ENCODE data around the gene ENTPD1. TPM values are rescaled to one million over a fixed set of nuclear protein-coding genes. Genes with fewer than 3 reads are reported as not detected.

Gene ENTPD1
- total and polyA plus RNA-seq, 9 of the 15 experiments (the other 6 are each of a cell fraction or from before 2014, with no cell fraction given), result 0.07 to 1.5 (median 0.37) TPM

DNA sequence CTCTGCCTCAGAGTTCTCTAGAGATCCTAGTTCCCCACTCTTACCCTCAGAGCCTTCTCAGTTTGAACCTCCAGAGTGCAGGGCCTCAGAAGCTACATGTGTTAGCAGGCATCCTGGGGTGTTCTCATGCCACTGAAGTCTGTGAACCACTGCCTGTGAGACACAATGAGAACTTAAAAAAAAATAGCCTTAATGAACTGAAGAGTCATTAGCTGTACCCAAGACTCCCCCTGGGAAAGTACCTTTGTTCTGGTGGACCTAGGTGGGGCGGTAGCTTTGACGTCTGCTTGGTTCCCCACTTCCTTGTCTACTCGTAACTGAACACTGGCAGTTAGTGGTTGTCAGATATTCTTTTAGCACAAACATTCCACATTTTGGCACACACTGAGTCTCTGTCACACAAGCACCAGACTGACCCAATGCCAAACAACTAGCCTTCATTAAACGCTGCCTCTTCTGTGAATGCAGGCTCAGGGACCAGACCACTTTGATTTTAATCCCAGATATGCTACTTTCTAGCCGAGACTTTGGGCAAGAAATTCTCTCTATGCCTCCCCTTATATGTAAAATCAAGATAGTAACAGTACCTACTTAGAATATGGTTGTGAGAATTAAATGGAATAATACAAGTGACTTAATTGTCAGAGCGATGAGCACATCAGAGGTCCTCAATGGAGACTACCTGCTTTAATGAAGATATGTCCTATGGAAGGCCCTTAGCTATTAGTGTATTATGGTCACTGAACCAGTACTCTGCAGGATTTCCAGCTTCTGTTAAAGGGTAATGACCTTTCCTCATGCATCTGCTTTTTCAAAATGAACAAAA is 76.5 kb downstream of the ENTPD1 start:
- DNase-seq (ENCODE audit: extremely low read depth in 1 of 4, low spot score in 3 of 4), result no peak
- H4K20me1 ChIP-seq (replicated peaks; ENCODE audit: control insufficient read depth, insufficient read depth, low read length), result no peaks in the 10 kb centered on the region
- no peaks in the 10 kb centered on the region for H3K36me3 ChIP-seq (ENCODE audit: control insufficient read depth, insufficient read depth, low read length)
- H3K4me3 ChIP-seq, result no peak overlapping the region
- no peak overlapping the region for H2AFZ ChIP-seq (ENCODE audit: low read depth, low read length)
- no peak for ATAC-seq
- H3K79me2 ChIP-seq (ENCODE audit: control insufficient read depth, insufficient read depth, low read length), result no peaks in the 10 kb centered on the region
- no peak overlapping the region for H3K9ac ChIP-seq (ENCODE audit: insufficient read depth in 1 of 2, low read depth in 2 of 2, low read length in 2 of 2)
- TF ChIP-seq ZNF780A (CRISPR knock-in tag; IDR thresholded peaks at IDR 0.05) (no peak), MCM5 (IDR thresholded peaks at IDR 0.05; ENCODE audit: low read depth) (no peak), HDAC1 (IDR thresholded peaks at IDR 0.05) (no peak)
- TF ChIP-seq, protein P1, sequence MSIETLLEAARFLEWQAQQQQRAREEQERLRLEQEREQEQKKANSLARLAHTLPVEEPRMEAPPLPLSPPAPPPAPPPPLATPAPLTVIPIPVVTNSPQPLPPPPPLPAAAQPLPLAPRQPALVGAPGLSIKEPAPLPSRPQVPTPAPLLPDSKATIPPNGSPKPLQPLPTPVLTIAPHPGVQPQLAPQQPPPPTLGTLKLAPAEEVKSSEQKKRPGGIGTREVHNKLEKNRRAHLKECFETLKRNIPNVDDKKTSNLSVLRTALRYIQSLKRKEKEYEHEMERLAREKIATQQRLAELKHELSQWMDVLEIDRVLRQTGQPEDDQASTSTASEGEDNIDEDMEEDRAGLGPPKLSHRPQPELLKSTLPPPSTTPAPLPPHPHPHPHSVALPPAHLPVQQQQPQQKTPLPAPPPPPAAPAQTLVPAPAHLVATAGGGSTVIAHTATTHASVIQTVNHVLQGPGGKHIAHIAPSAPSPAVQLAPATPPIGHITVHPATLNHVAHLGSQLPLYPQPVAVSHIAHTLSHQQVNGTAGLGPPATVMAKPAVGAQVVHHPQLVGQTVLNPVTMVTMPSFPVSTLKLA (conservative IDR thresholded peaks at IDR 0.05), result no peak
- TF ChIP-seq, protein P2, sequence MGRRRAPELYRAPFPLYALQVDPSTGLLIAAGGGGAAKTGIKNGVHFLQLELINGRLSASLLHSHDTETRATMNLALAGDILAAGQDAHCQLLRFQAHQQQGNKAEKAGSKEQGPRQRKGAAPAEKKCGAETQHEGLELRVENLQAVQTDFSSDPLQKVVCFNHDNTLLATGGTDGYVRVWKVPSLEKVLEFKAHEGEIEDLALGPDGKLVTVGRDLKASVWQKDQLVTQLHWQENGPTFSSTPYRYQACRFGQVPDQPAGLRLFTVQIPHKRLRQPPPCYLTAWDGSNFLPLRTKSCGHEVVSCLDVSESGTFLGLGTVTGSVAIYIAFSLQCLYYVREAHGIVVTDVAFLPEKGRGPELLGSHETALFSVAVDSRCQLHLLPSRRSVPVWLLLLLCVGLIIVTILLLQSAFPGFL (CRISPR knock-in tag; IDR thresholded peaks at IDR 0.05), result no peak
- in situ Hi-C loops (cut with MboI), result loop anchor here (25.0 kb wide), 1 partner anchor 445 kb away; no protein-coding TSS in a partner anchor
- H3K4me2 ChIP-seq (ENCODE audit: insufficient read depth, low read length), result no peak overlapping the region
- WGBS (ENCODE audit: insufficient coverage, low coverage, missing lambda C conversion rate), result 7% methylated on average over 6 of the region's 6 CpGs
- FAIRE-seq, result no peak
- BruUV-seq (replicated peaks), result no TSS peak
- no peak overlapping the region for H3K27ac ChIP-seq (ENCODE audit: extremely low read depth, low read depth, low read length)
- ChIA-PET POLR2A (interaction anchor here (0.6 kb wide), 1 partner anchor 8 kb away, joined by 3 read pairs; no protein-coding TSS in a partner anchor), CTCF (ENCODE audit: low intra/inter-chr PET ratio) (no interaction called here)
- no peaks in the 10 kb centered on the region for H3K9me3 ChIP-seq (replicated peaks; ENCODE audit: control insufficient read depth, insufficient read depth, low read depth, low read length)
- H3K9me1 ChIP-seq (ENCODE audit: control insufficient read depth, insufficient read depth, low read length), result no peaks in the 10 kb centered on the region
- H3K4me1 ChIP-seq (replicated peaks in 1 of 2; ENCODE audit: control insufficient read depth in 2 of 2, insufficient read depth in 2 of 2, low read length in 2 of 2), result no peaks in the 10 kb centered on the region
- intact Hi-C loops (cut with micrococcal nuclease), result no loop called here
- H3K27me3 ChIP-seq (ENCODE audit: control insufficient read depth in 2 of 2, insufficient read depth in 2 of 2, low read length in 2 of 2), result no peaks in the 10 kb centered on the region; a peak in 2 of 5 replicates

Data from K562 (cell line).